DMS 273 (cell line): Measurements from ENCODE around the gene APH1B.
"Not testable (repeated sequence)": the region's sequence is repeated elsewhere in the genome, so short reads cannot be mapped to it uniquely, and the experiment has no call there.

Source experiments
- DNase-seq: peaks from one replicate; lab custom pipeline; 2025; ENCODE audit not compliant: unreplicated experiment; lab: John Stamatoyannopoulos, UW

The APH1B gene

DNA sequence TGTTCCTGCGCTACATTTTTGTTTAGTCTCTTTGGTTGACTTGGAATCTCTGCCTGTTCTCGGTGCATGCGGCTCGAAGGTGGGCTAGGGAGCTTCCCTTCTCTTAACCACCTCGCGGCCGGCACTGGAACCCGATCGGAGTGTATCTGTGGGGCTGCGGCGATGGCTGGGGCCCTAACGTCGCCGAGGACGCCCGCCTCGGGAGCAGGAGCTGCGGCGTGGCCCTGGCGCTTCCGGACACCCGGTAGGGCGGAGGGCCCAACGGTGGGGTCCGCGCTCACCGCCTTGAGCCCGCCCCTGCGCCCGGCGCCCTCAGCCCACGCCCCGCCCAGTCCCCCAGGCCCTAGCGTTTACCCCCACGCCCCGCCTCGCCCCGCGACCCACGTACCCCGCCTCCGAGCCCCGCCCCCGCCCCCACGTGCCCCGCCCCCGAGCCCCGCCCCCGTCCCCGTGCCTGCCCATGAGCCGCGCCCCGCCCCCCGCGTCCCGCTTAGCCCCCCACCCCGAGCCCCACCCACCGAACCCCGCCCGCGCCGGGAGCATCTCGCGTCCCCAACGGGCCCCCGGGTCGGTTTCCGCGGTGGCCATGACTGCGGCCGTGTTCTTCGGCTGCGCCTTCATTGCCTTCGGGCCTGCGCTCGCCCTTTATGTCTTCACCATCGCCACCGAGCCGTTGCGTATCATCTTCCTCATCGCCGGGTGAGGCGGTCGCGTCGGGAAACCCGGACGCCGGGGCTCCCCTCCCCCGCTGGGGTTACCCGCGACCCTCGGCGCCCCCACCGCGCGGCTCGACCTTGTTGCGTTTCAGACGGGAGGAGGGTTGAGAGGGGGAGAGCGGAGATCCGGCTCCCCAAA lies at the start of gene APH1B:
Gene APH1B (plus strand): TSS at position 568 of the 855 bp plus-strand sequence. CDS start 19 bp downstream, at position 587.
- peak; percentile 87 for DNase-seq

- no peak for DNase-seq
These were observed 49.7 kb upstream of the APH1B start for GRCh38 chr15:63227689-63228088.

GRCh38 chr15:63231206-63231605 lies 46.2 kb upstream of the APH1B start:
- no peak for DNase-seq

GRCh38 chr15:63231706-63232105 lies 45.7 kb upstream of the APH1B start:
- no peak for DNase-seq

- no peak for DNase-seq
These were observed 45.0 kb upstream of the APH1B start for GRCh38 chr15:63232405-63232804.

- no peak for DNase-seq
These were observed 44.5 kb upstream of the APH1B start for GRCh38 chr15:63232943-63233342.

DNA sequence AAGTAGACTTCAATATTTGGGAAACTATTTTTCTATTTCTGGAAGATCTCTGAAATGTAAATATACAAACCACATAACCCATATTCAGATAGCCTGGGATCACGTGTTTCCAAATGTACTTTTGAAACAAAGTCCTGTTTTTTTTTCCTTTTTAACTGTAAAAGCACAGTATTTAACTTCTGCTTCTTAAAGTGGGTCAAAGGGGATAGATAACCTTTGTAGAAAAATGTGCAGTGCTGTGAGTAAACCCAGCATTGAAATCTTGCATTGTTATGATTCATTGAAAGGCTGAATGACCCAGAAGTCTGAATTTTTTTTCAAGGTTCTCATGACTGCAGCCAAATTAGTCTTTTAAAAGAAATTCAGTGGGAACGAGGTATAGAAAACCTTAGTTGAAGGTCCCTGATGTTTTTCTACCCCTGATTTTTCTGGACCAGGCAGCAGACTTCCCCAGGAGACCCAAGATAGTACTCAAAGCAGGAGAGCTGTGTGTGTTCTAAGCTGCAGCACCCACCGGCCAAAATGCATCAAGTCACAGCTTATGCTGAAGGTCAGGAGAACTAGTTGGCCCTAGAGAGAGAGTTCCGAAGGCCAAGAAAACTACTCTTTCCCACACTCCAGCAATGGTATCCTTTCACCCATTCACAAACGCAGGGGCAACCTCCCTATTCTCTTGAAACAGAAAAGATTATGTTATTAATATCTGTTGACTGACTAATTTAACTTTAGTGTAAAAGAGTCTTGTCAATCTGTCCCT lies 43.6 kb upstream of the APH1B start:
- no peak for DNase-seq

- DNase-seq: peak; percentile 17
These were observed 42.9 kb upstream of the APH1B start for GRCh38 chr15:63234451-63234870.

DNA sequence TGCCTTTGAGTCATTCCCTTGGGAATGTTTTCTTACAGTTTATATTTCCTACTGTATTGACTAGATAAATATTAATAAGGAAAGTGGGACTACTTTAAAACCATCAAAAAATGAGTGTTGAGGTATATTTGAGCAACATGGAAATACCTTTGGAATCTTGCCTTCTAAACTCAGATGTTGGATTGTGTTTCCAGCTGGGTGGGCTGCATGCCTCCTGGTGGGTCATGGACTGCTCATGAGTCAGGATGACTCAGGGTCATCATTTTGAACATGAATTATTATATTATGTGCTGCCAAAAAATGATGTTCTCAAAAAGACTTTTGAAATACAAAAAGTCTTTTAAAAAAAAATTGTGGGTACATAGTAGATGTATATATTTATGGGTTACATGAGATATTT lies 41.1 kb upstream of the APH1B start:
- DNase-seq: no peak

- not testable (repeated sequence) for DNase-seq
These were observed 40.3 kb upstream of the APH1B start for GRCh38 chr15:63237086-63237485.

DNA sequence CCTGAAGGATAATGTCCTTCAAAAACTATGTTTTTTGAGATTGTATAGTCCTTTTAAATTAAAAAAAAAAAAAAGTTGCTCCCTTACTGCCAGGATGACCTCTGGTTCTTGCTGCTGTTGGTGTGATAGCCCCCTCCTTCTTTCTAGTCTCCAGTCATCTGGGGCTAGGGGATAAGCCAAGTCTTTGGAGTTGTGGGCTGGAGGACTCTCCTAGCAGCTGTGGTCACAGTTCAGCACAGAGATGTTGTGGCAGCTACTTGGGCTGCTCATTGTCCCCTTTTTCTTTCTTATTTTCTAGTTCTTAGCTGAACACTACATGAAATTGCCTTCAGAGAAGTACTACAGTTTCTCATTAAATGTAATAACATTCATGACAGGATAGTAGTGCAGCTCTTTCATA lies 39.2 kb upstream of the APH1B start:
- DNase-seq: no peak

GRCh38 chr15:63238796-63239195 lies 38.6 kb upstream of the APH1B start:
- no peak for DNase-seq

- DNase-seq: no peak
These were observed 37.3 kb upstream of the APH1B start for GRCh38 chr15:63240109-63240508.

GRCh38 chr15:63241316-63241715 lies 36.1 kb upstream of the APH1B start:
- no peak for DNase-seq

- no peak for DNase-seq
These were observed 34.3 kb upstream of the APH1B start for GRCh38 chr15:63243101-63243500.

GRCh38 chr15:63243776-63244175 lies 33.6 kb upstream of the APH1B start:
- DNase-seq: peak; percentile 5

GRCh38 chr15:63244399-63244798 lies 33.0 kb upstream of the APH1B start:
- no peak for DNase-seq

GRCh38 chr15:63244976-63245645 lies 32.3 kb upstream of the APH1B start:
- no peak for DNase-seq

DNA sequence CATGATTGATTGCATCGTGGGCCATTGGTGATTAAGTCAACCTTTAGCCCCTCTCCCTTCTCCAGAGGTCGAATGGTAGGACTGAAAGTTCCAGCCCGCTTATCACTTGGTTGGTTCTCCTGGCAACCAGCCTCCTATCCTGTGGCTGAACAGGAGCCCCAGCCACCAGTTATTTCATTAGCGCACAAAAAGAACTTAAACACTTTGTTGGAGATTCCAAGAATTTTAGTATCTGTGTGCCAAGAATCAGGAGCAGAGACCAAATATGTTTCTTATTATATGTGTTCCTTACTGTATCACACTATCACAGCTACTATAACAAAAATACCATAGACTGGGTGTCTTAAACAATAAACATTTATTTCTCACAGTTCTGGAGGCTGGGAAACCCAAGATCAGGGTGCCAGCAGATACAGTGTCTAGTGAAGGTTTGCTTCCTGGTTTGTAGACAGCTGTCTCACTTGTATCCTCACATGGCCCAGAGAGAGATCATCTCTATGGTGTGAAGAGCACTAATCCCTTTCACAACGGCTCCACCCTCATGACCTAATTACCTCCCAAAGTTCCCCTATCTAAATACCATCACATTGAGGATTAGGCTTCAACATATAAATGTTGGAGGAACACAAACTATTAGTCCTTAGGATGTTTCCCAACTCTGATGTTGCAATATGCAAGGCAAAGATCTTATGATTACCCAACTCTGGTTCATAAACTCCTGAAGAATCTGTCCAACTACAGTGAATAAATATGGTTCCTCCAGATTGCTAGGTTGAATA lies 30.5 kb upstream of the APH1B start:
- no peak for DNase-seq

GRCh38 chr15:63250312-63250965 lies 27.0 kb upstream of the APH1B start:
- no peak for DNase-seq
